Mesenchymal stem cell (in vitro differentiated cells and primary cell): ENCODE measurements around the gene SH3BP2.

ENCODE experiments used
- DNase-seq: peaks from one replicate; pipeline ENCODE4 v3.0.0-alpha.2; 2013
- H2AFZ ChIP-seq: one replicate; pipeline ENCODE4 v1.6.1; 2013; ENCODE audit warnings: low read depth, mild to moderate bottlenecking, control low read depth, inconsistent platforms, low read length, moderate library complexity
- H2AK5ac ChIP-seq: 2 replicates; pipeline ENCODE4 v1.6.1; 2013; ENCODE audit warnings: low read length, moderate library complexity, mild to moderate bottlenecking, inconsistent platforms; ENCODE audit not compliant: severe bottlenecking
- H2BK120ac ChIP-seq: one replicate; pipeline ENCODE4 v1.6.1; 2013; ENCODE audit warnings: low read depth, mild to moderate bottlenecking, inconsistent platforms, low read length, moderate library complexity
- H2BK12ac ChIP-seq, 2 experiments: one replicate each; pipeline ENCODE4 v1.6.1; 2013; ENCODE audit warnings: inconsistent platforms in 2 of 2, low read length in 2 of 2, mild to moderate bottlenecking in 2 of 2, moderate library complexity in 2 of 2, control low read depth in 1 of 2
- H2BK15ac ChIP-seq: one replicate; pipeline ENCODE4 v1.6.1; 2013; ENCODE audit warnings: mild to moderate bottlenecking, low read depth, inconsistent platforms; ENCODE audit not compliant: poor library complexity, severe bottlenecking
- H2BK5ac ChIP-seq: 2 replicates; pipeline ENCODE4 v1.6.1; 2013; ENCODE audit warnings: low read depth, mild to moderate bottlenecking, low read length, control low read depth, inconsistent platforms; ENCODE audit not compliant: poor library complexity, severe bottlenecking
- H3K14ac ChIP-seq, 2 experiments: one replicate each; pipeline ENCODE4 v1.6.1; 2013; ENCODE audit warnings: inconsistent platforms in 2 of 2, low read length in 2 of 2, control low read depth in 1 of 2, mild to moderate bottlenecking in 1 of 2, moderate library complexity in 1 of 2
- H3K18ac ChIP-seq, 2 experiments: one replicate each; pipeline ENCODE4 v1.6.1; 2013; ENCODE audit warnings: inconsistent platforms in 2 of 2, low read length in 2 of 2, control low read depth in 1 of 2, low read depth in 1 of 2, mild to moderate bottlenecking in 1 of 2
- H3K23ac ChIP-seq, 2 experiments: one replicate each; pipeline ENCODE4 v1.6.1; 2013; ENCODE audit warnings: inconsistent platforms in 2 of 2, low read length in 2 of 2, mild to moderate bottlenecking in 2 of 2, moderate library complexity in 2 of 2, control low read depth in 1 of 2
- H3K27ac ChIP-seq: 2 replicates; pipeline ENCODE4 v1.5.1; 2013; ENCODE audit warnings: mild to moderate bottlenecking, moderate library complexity, low read length, control low read depth, inconsistent platforms; ENCODE audit not compliant: poor library complexity, severe bottlenecking
- H3K27me3 ChIP-seq, 2 experiments: 2 replicates each; pipeline versions ENCODE4 v1.6.1 to v1.7.0; 2013; ENCODE audit warnings: low read length in 2 of 2, mild to moderate bottlenecking in 2 of 2, moderate library complexity in 2 of 2, control low read depth in 1 of 2, inconsistent platforms in 1 of 2; ENCODE audit not compliant: control insufficient read depth in 1 of 2, insufficient read depth in 1 of 2
- H3K36me3 ChIP-seq, 2 experiments: 2 replicates each; pipeline versions ENCODE4 v1.6.1 to v1.7.0; 2013; ENCODE audit warnings: low read length in 2 of 2, control low read depth in 1 of 2, inconsistent platforms in 1 of 2, low read depth in 1 of 2, mild to moderate bottlenecking in 1 of 2; ENCODE audit not compliant: insufficient read depth in 2 of 2, control insufficient read depth in 1 of 2
- H3K4ac ChIP-seq, 2 experiments: one replicate each; pipeline ENCODE4 v1.6.1; 2013; ENCODE audit warnings: inconsistent platforms in 2 of 2, low read length in 2 of 2, mild to moderate bottlenecking in 2 of 2, moderate library complexity in 2 of 2, control low read depth in 1 of 2, low read depth in 1 of 2
- H3K4me1 ChIP-seq: 2 replicates; pipeline ENCODE4 v1.6.1; 2013; ENCODE audit warnings: low read depth, low read length, control low read depth; ENCODE audit not compliant: control insufficient read depth, insufficient read depth
- H3K4me2 ChIP-seq: 2 replicates; pipeline ENCODE4 v1.6.1; 2013; ENCODE audit warnings: low read length, mild to moderate bottlenecking, inconsistent platforms; ENCODE audit not compliant: poor library complexity, severe bottlenecking
- H3K4me3 ChIP-seq, 2 experiments: 2 replicates each; pipeline versions ENCODE4 v1.5.1 to v1.7.0; 2013; ENCODE audit warnings: low read length in 2 of 2, mild to moderate bottlenecking in 2 of 2, control low read depth in 1 of 2, low read depth in 1 of 2; ENCODE audit not compliant: insufficient read depth in 1 of 2
- H3K79me1 ChIP-seq: replicated peaks from 2 replicates; pipeline ENCODE4 v1.6.1; 2013; ENCODE audit warnings: mild to moderate bottlenecking, control low read depth, low read length, inconsistent platforms; ENCODE audit not compliant: poor library complexity, severe bottlenecking
- H3K9ac ChIP-seq: 2 replicates; pipeline ENCODE4 v1.7.0; 2013; ENCODE audit warnings: mild to moderate bottlenecking, low read length, moderate library complexity
- H3K9me3 ChIP-seq: 2 replicates; pipeline ENCODE4 v1.7.0; 2013; ENCODE audit warnings: mild to moderate bottlenecking, low read length; ENCODE audit not compliant: control insufficient read depth
- H4K8ac ChIP-seq: one replicate; pipeline ENCODE4 v1.6.1; 2013; ENCODE audit warnings: inconsistent platforms, mild to moderate bottlenecking, low read length, moderate library complexity
- H4K91ac ChIP-seq: one replicate; pipeline ENCODE4 v1.6.1; 2013; ENCODE audit warnings: mild to moderate bottlenecking, low read length, inconsistent platforms
- WGBS: methylation state at CpG from one replicate; pipeline ENCODE4 v1.1.7; 2013; ENCODE audit warnings: mixed read lengths; 5-methylcytosine and 5-hydroxymethylcytosine counted together

SH3BP2 gene

DNA sequence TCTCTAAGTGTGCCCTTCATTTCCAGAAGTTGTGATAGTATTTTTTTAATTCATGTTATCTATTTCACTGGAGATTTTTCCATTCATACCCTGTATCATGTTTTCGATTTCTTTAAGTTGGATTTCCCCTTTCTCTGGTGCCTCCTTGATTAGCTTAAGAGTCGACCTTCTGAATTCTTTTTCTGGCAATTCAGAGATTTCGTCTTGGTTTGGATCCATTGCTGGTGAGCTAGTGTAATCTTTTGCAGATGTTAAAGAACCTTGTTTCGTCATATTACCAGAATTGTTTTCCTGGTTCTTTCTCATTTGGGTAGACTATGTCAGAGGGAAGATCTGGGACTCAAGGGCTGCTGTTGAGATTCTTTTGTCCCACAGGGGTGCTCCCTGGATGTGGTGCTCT lies 9.1 kb upstream of the SH3BP2 start:
- Histone ChIP-seq H2BK5ac (no peak overlapping the region), H4K91ac (no peak overlapping the region), H3K27me3 (peaks cover 0 to 4% of the 10 kb centered on the region in 2 experiments), H2BK15ac (no peak overlapping the region), H3K27ac (no peak overlapping the region), H2AK5ac (no peak overlapping the region), H3K36me3 (no peaks in the 10 kb centered on the region), H3K79me1 (no peaks in the 10 kb centered on the region), H2BK12ac (no peak overlapping the region), H3K9ac (no peak overlapping the region), H3K9me3 (peaks cover 20% of the 10 kb centered on the region), H3K4me3 (no peak overlapping the region), H2AFZ (no peak overlapping the region), H3K4me2 (no peak overlapping the region), H4K8ac (no peak overlapping the region), H3K4me1 (peaks cover 9% of the 10 kb centered on the region), H3K18ac (no peak overlapping the region), H2BK120ac (no peak overlapping the region), H3K14ac (no peak overlapping the region), H3K23ac (no peak overlapping the region), H3K4ac (no peak overlapping the region)
- WGBS: 85% methylated on average over 4 of the region's 4 CpGs
- DNase-seq: no peak

DNA sequence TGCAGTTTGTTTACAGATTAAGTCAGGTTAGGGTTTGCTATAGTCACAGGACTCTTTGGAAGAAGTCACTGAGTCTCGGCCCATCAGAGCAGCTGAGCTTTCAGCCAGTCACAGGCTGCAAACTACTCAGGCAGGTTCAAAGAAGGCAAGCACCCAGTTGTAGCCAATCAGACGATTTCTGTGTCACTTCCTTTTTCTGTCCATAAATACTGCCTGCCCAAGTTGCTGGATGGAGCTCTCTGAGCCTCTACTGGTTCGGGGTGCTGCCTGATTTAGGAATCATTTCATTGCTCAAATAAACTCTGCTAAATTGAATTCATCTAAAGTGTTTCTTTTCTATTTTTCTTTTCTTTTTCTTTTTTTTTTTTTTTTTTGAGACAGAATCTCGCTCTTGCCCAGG lies 7.3 kb upstream of the SH3BP2 start:
- peak; percentile 28 for DNase-seq
- Histone ChIP-seq H4K8ac (no peak overlapping the region), H3K9me3 (peaks cover 20% of the 10 kb centered on the region), H3K14ac (no peak overlapping the region), H2AK5ac (no peak overlapping the region), H3K9ac (no peak overlapping the region), H3K4ac (no peak overlapping the region), H2BK120ac (no peak overlapping the region), H3K4me3 (no peak overlapping the region), H3K18ac (no peak overlapping the region), H3K23ac (no peak overlapping the region), H3K4me1 (peaks cover 9% of the 10 kb centered on the region), H4K91ac (no peak overlapping the region), H3K36me3 (no peaks in the 10 kb centered on the region), H2AFZ (no peak overlapping the region), H2BK12ac (no peak overlapping the region), H3K27ac (no peak overlapping the region), H2BK5ac (no peak overlapping the region), H3K27me3 (peaks cover 0 to 4% of the 10 kb centered on the region in 2 experiments), H3K79me1 (no peaks in the 10 kb centered on the region), H3K4me2 (no peak overlapping the region), H2BK15ac (no peak overlapping the region)
- WGBS: 68% methylated on average over 3 of the region's 4 CpGs

DNA sequence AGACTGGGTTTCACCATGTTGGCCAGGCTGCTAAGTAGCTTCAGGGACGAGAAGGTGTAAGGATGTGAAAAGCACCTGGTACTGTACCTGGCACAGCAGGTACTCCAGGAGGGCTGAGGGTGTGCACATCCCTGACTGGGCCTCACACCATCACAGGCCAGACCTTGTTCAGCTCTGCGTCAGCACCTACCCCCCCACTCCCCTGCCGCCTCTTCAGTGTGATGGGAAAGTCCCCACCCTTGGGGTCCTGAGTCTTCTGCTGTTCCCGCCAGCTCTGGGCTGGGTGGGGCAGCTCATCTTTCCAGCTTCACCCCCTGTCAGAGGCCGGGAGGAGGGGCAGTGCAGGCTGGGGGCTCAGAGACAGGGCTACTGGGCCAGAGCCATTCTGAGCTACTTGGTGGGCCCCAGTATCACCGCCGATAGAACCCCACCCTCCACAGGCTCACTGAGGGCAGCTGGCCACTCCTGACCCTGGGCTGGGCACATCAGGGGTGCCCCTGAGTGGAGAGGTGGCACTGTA lies 6.7 kb upstream of the SH3BP2 start:
- H4K91ac ChIP-seq: no peak overlapping the region
- H3K4ac ChIP-seq: no peak overlapping the region
- H3K36me3 ChIP-seq: no peaks in the 10 kb centered on the region
- no peak overlapping the region for H2BK5ac ChIP-seq
- H3K9ac ChIP-seq: no peak overlapping the region
- no peak overlapping the region for H3K27ac ChIP-seq
- H2AK5ac ChIP-seq: no peak overlapping the region
- peaks cover 17% of the 10 kb centered on the region for H3K9me3 ChIP-seq
- no peak overlapping the region for H2BK15ac ChIP-seq
- H3K4me1 ChIP-seq: peaks cover 9% of the 10 kb centered on the region
- H3K4me2 ChIP-seq: no peak overlapping the region
- H2BK120ac ChIP-seq: no peak overlapping the region
- no peak overlapping the region for H3K18ac ChIP-seq
- no peak overlapping the region for H4K8ac ChIP-seq
- peak overlapping the region in 1 of 2 experiments; percentile 60 for H2BK12ac ChIP-seq
- H3K79me1 ChIP-seq: no peaks in the 10 kb centered on the region
- H3K14ac ChIP-seq: no peak overlapping the region
- H3K4me3 ChIP-seq: no peak overlapping the region
- H3K23ac ChIP-seq: no peak overlapping the region
- H2AFZ ChIP-seq: no peak overlapping the region
- peaks cover 0 to 4% of the 10 kb centered on the region in 2 experiments for H3K27me3 ChIP-seq
- no peak for DNase-seq
- WGBS: 90% methylated on average over 7 of the region's 7 CpGs

DNA sequence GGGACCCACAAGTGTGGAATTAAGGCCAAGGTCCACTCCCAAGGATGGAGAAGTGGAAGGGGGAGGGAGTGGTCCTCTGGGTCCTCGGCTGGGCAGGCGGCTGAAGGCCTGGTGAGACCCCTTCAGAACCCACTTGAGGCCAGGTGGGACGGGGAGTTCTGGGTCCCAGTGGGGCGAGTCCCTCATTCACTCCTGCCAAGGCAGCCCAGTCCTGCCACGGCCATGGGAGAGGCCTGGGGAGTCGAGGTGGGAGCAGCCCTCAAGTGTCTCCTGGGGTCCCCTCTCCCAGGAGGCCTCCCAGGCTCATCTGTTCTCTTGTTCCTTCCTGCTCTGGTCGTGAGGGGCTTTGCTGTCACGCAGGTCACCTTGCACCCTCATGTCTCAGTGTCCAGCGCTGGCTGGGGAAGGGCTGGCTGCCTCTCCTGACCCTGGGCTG lies 6.1 kb upstream of the SH3BP2 start:
- H2BK120ac ChIP-seq: no peak overlapping the region
- H3K4me2 ChIP-seq: no peak overlapping the region
- no peak overlapping the region for H2BK15ac ChIP-seq
- H4K91ac ChIP-seq: no peak overlapping the region
- no peak overlapping the region for H3K9ac ChIP-seq
- no peak overlapping the region for H2AFZ ChIP-seq
- 93% methylated on average over 8 of the region's 9 CpGs for WGBS
- H3K27me3 ChIP-seq: peaks cover 0 to 4% of the 10 kb centered on the region in 2 experiments
- no peak overlapping the region for H3K14ac ChIP-seq
- peaks cover 9% of the 10 kb centered on the region for H3K4me1 ChIP-seq
- H2BK5ac ChIP-seq: no peak overlapping the region
- no peak overlapping the region for H3K18ac ChIP-seq
- H3K36me3 ChIP-seq: no peaks in the 10 kb centered on the region
- H2BK12ac ChIP-seq: no peak overlapping the region
- no peak overlapping the region for H3K4ac ChIP-seq
- no peak for DNase-seq
- H4K8ac ChIP-seq: no peak overlapping the region
- no peak overlapping the region for H3K23ac ChIP-seq
- no peak overlapping the region for H3K27ac ChIP-seq
- no peaks in the 10 kb centered on the region for H3K79me1 ChIP-seq
- peaks cover 11% of the 10 kb centered on the region for H3K9me3 ChIP-seq
- no peak overlapping the region for H2AK5ac ChIP-seq
- no peak overlapping the region for H3K4me3 ChIP-seq
